SH-SY5Y (cell line): ENCODE measurements around the gene VSTM2L.

Source experiments
- GATA2 ChIP-seq: IDR thresholded peaks from 2 replicates; pipeline ENCODE4 v1.6.1; 2011; ENCODE audit warnings: mild to moderate bottlenecking, low read depth, low read length
- GATA3 ChIP-seq: IDR thresholded peaks from 2 replicates; pipeline ENCODE4 v1.6.1; 2011; ENCODE audit warnings: low read depth, mild to moderate bottlenecking, low read length, moderate library complexity

Gene VSTM2L

GRCh38 chr20:37902504-37903313, at the start of gene VSTM2L:
VSTM2L (plus strand) TSS chr20:37903127; CDS start chr20:37903351, 224 bp downstream.
- TF ChIP-seq GATA2 (no peak), GATA3 (no peak)

- no peak for TF ChIP-seq GATA2
- no peak for TF ChIP-seq GATA3
These were observed 49.0 kb upstream of the VSTM2L start for GRCh38 chr20:37853823-37854375.

- no peak for TF ChIP-seq GATA3
These were observed 45.8 kb upstream of the VSTM2L start for GRCh38 chr20:37856932-37857660.

- TF ChIP-seq GATA3 (no peak), GATA2 (no peak)
These were observed 43.3 kb upstream of the VSTM2L start for GRCh38 chr20:37859406-37860171.

GRCh38 chr20:37863289-37863688, 39.6 kb upstream of the VSTM2L start:
- TF ChIP-seq GATA3 (no peak), GATA2 (no peak)

- TF ChIP-seq GATA3 (no peak), GATA2 (no peak)
These were observed 38.6 kb upstream of the VSTM2L start for GRCh38 chr20:37864298-37864697.

GRCh38 chr20:37866051-37866450, 36.9 kb upstream of the VSTM2L start:
- no peak for TF ChIP-seq GATA3
- TF ChIP-seq GATA2: no peak

- TF ChIP-seq GATA3: no peak
- no peak for TF ChIP-seq GATA2
These were observed 35.4 kb upstream of the VSTM2L start for GRCh38 chr20:37867289-37868195.

- no peak for TF ChIP-seq GATA3
- TF ChIP-seq GATA2: no peak
These were observed 34.0 kb upstream of the VSTM2L start for GRCh38 chr20:37868851-37869333.

- no peak for TF ChIP-seq GATA2
- no peak for TF ChIP-seq GATA3
These were observed 33.5 kb upstream of the VSTM2L start for GRCh38 chr20:37869334-37869861.

GRCh38 chr20:37870294-37870693, 32.6 kb upstream of the VSTM2L start:
- TF ChIP-seq GATA3 (no peak), GATA2 (no peak)

- TF ChIP-seq GATA2 (no peak), GATA3 (no peak)
These were observed 31.2 kb upstream of the VSTM2L start for GRCh38 chr20:37871751-37872150.

- no peak for TF ChIP-seq GATA2
- no peak for TF ChIP-seq GATA3
These were observed 30.8 kb upstream of the VSTM2L start for GRCh38 chr20:37872161-37872560.
